ENCODE data around the gene MAGOHB. TPM values are rescaled to one million over a fixed set of nuclear protein-coding genes. Genes with fewer than 3 reads are reported as not detected.

The MAGOHB gene
- total RNA-seq, 4 donors from 2014 or later: 10.0 to 14.2 (median 11.3) TPM

GRCh38 chr12:10610188-10610587 lies 3.2 kb downstream of the MAGOHB start:
- no peaks in the 10 kb centered on the region for H3K9me3 ChIP-seq
- TF ChIP-seq, protein P1, sequence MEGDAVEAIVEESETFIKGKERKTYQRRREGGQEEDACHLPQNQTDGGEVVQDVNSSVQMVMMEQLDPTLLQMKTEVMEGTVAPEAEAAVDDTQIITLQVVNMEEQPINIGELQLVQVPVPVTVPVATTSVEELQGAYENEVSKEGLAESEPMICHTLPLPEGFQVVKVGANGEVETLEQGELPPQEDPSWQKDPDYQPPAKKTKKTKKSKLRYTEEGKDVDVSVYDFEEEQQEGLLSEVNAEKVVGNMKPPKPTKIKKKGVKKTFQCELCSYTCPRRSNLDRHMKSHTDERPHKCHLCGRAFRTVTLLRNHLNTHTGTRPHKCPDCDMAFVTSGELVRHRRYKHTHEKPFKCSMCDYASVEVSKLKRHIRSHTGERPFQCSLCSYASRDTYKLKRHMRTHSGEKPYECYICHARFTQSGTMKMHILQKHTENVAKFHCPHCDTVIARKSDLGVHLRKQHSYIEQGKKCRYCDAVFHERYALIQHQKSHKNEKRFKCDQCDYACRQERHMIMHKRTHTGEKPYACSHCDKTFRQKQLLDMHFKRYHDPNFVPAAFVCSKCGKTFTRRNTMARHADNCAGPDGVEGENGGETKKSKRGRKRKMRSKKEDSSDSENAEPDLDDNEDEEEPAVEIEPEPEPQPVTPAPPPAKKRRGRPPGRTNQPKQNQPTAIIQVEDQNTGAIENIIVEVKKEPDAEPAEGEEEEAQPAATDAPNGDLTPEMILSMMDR (IDR thresholded peaks at IDR 0.05): no peak
- TF ChIP-seq POLR2A (IDR thresholded peaks at IDR 0.05; ENCODE audit: low read depth) (no peak), EP300 (IDR thresholded peaks at IDR 0.05) (no peak), POLR2AphosphoS5 (IDR thresholded peaks at IDR 0.05) (no peak)
- no peaks in the 10 kb centered on the region for H3K27me3 ChIP-seq
- no peak for DNase-seq (ENCODE audit: extremely low spot score)
- peaks cover 0 to 23% (median 21%) of the 10 kb centered on the region in 4 donors for H3K4me1 ChIP-seq
- intact Hi-C loops (cut with DNase I): loop anchor here (5.0 kb wide), 1 partner anchor 112 kb away; the partner anchor contains the start of gene YBX3
- no peak overlapping the region for H3K4me3 ChIP-seq
- 86% methylated on average over 3 of the region's 3 CpGs for WGBS
- H3K36me3 ChIP-seq: peaks cover 0 to 51% (median 29%) of the 10 kb centered on the region in 4 donors
- H3K27ac ChIP-seq (replicated peaks in 1 of 4): no peak overlapping the region

- H3K4me3 ChIP-seq: no peak overlapping the region
- no peaks in the 10 kb centered on the region for H3K27me3 ChIP-seq
- no peak overlapping the region for H3K27ac ChIP-seq (replicated peaks in 1 of 4)
- H3K4me1 ChIP-seq: peaks cover 0 to 18% (median 17%) of the 10 kb centered on the region in 4 donors
- 85% methylated on average over 3 of the region's 3 CpGs for WGBS
- H3K36me3 ChIP-seq: peaks cover 0 to 61% (median 30%) of the 10 kb centered on the region in 4 donors
- no peaks in the 10 kb centered on the region for H3K9me3 ChIP-seq
- intact Hi-C loops (cut with DNase I): no loop called here
- TF ChIP-seq POLR2AphosphoS5 (IDR thresholded peaks at IDR 0.05) (no peak), POLR2A (IDR thresholded peaks at IDR 0.05; ENCODE audit: low read depth) (no peak), EP300 (IDR thresholded peaks at IDR 0.05) (no peak)
- TF ChIP-seq, protein P1 (IDR thresholded peaks at IDR 0.05): no peak
- no peak for DNase-seq (ENCODE audit: extremely low spot score)
Measured at GRCh38 chr12:10607885-10608458, 5.4 kb downstream of the MAGOHB start.

DNA sequence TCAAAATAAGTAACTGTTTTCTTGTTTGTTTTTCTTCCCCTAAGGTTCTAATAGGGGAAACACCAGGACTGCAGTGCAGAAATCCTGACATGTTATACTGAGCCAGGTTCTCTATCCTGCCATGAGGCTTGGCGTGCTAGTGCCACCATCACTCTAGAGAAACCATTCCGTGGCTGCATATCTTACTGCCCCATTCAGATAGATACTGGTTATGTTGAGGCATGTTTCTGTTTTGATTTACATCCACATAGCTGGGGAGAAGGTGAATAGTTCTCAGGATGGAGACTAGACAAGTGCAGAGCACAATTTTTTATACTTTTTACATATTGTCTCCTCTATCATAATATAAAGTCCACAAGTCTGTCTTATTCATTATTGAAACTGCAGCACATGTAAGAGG lies 11.5 kb downstream of the MAGOHB start:
- Histone ChIP-seq H3K4me3 (no peak overlapping the region), H3K9me3 (no peaks in the 10 kb centered on the region), H3K27me3 (no peaks in the 10 kb centered on the region), H3K4me1 (no peaks in the 10 kb centered on the region), H3K36me3 (peaks cover 1 to 47% (median 10%) of the 10 kb centered on the region in 4 donors), H3K27ac (replicated peaks in 1 of 4) (no peak overlapping the region)
- whole genome bisulfite sequencing: 100% methylated on average over 2 of the region's 2 CpGs
- intact Hi-C loops (cut with DNase I): no loop called here
- TF ChIP-seq, protein P1 (IDR thresholded peaks at IDR 0.05): no peak
- TF ChIP-seq EP300 (IDR thresholded peaks at IDR 0.05): no peak
- no peak for TF ChIP-seq POLR2A (IDR thresholded peaks at IDR 0.05; ENCODE audit: low read depth)
- no peak for TF ChIP-seq POLR2AphosphoS5 (IDR thresholded peaks at IDR 0.05)
- DNase-seq (ENCODE audit: extremely low spot score): no peak

- WGBS: 84% methylated on average over 6 of the region's 6 CpGs
- intact Hi-C loops (cut with DNase I): no loop called here
- Histone ChIP-seq H3K4me3 (no peak overlapping the region), H3K27ac (replicated peaks in 1 of 4) (no peak overlapping the region), H3K4me1 (no peaks in the 10 kb centered on the region), H3K9me3 (no peaks in the 10 kb centered on the region), H3K36me3 (peaks cover 0 to 52% (median 6%) of the 10 kb centered on the region in 4 donors), H3K27me3 (no peaks in the 10 kb centered on the region)
- TF ChIP-seq EP300 (IDR thresholded peaks at IDR 0.05): no peak
- TF ChIP-seq POLR2A (IDR thresholded peaks at IDR 0.05; ENCODE audit: low read depth): no peak
- TF ChIP-seq, protein P1 (IDR thresholded peaks at IDR 0.05): no peak
- TF ChIP-seq POLR2AphosphoS5 (IDR thresholded peaks at IDR 0.05): no peak
- DNase-seq (ENCODE audit: extremely low spot score): no peak
Measured at GRCh38 chr12:10600988-10601387, 12.4 kb downstream of the MAGOHB start.

DNA sequence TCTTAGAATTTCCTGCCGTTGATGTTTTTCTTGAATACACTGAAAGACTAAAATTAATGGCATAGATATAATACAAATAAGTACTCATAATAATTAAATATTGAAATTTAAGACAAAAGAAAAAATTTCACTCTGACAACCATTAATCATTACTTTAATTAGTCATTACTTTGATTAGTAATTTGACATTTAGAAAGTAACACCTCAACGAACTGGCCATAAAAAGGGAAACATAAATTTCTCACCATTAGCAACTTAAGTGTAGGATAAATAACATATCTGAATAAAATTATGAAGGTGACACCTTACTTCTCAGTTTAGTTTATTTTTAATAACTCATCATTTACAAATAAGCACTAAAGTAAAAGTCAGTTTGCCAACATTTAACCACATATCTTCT lies 17.5 kb downstream of the MAGOHB start:
- Histone ChIP-seq H3K27ac (replicated peaks in 1 of 4) (no peak overlapping the region), H3K27me3 (no peaks in the 10 kb centered on the region), H3K36me3 (peaks cover 2 to 45% (median 7%) of the 10 kb centered on the region in 4 donors), H3K4me1 (no peaks in the 10 kb centered on the region), H3K4me3 (no peak overlapping the region), H3K9me3 (no peaks in the 10 kb centered on the region)
- intact Hi-C loops (cut with DNase I): no loop called here
- TF ChIP-seq, protein P1 (IDR thresholded peaks at IDR 0.05): no peak
- TF ChIP-seq EP300 (IDR thresholded peaks at IDR 0.05) (no peak), POLR2A (IDR thresholded peaks at IDR 0.05; ENCODE audit: low read depth) (no peak), POLR2AphosphoS5 (IDR thresholded peaks at IDR 0.05) (no peak)
- 80% methylated on average over 2 of the region's 2 CpGs for WGBS
- no peak for DNase-seq (ENCODE audit: extremely low spot score)

All from esophagus muscularis mucosa (tissue), 4 donors.